Breast epithelium (tissue), 3 donors: Measurements from ENCODE around the gene KCNIP1.

Source experiments
- CTCF ChIP-seq, 3 donors: fragments of 450-650 bp; IDR thresholded peaks; one replicate each; pipeline ENCODE4 v1.5.1; 2016 to 2017; ENCODE audit warnings: antibody characterized with exemption in 3 of 3, mild to moderate bottlenecking in 3 of 3, moderate library complexity in 3 of 3
- POLR2A ChIP-seq: fragments of 450-650 bp; IDR thresholded peaks from one replicate; pipeline ENCODE4 v1.6.1; 2016; ENCODE audit warnings: antibody characterized with exemption, mild to moderate bottlenecking, moderate library complexity
- POLR2AphosphoS5 ChIP-seq, 3 donors: sonication (generic); formaldehyde crosslinking; IDR thresholded peaks; one replicate each; pipeline ENCODE4 v1.6.1; 2017; ENCODE audit warnings: antibody characterized with exemption in 3 of 3

DNA sequence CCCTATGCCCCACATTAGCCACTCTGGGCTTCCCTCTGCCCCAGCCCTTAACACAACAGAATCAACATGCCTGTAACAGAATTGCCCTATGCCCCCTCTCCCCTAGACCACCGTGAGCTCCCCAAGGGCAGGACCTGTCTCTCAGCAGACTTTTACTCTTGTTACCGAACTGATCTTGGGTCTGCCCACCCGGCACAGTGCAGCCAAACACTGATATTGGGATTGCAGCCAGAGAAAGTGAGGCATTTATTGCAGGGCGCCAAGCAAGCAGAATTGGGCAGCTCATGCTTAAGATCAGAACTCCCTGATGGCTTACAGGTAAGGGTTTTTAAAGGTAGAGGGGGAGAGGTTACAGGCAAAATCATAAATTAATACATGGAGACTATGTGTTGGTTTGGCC lies 33.5 kb upstream of the KCNIP1 start:
- no peak for TF ChIP-seq CTCF (IDR thresholded peaks at IDR 0.05)
- no peak for TF ChIP-seq POLR2AphosphoS5 (IDR thresholded peaks at IDR 0.05)
- TF ChIP-seq POLR2A = no peak
